GM19463 (cell line): ENCODE measurements around the gene ARFGAP1.

Experiments
- ATAC-seq: cut with Tn5 transposase; IDR thresholded peaks from one replicate; pipeline ENCODE4 v1.9.1; 2021; ENCODE audit warnings: mild to moderate bottlenecking, moderate library complexity; ENCODE audit not compliant: unreplicated experiment

The ARFGAP1 gene

GRCh38 chr20:63317061-63317460 is 44.4 kb downstream of the ARFGAP1 start:
- ATAC-seq: no peak

- no peak for ATAC-seq
Observed at GRCh38 chr20:63317601-63318291, 45.1 kb downstream of the ARFGAP1 start.

GRCh38 chr20:63318391-63319163 is 46.0 kb downstream of the ARFGAP1 start:
- ATAC-seq: no peak

- no peak for ATAC-seq
Observed at GRCh38 chr20:63319164-63320040, 46.8 kb downstream of the ARFGAP1 start.

GRCh38 chr20:63320041-63320511 is 47.5 kb downstream of the ARFGAP1 start:
- no peak for ATAC-seq

- ATAC-seq: no peak
Observed at GRCh38 chr20:63320616-63321147, 48.1 kb downstream of the ARFGAP1 start.

- no peak for ATAC-seq
Observed at GRCh38 chr20:63321148-63321831, 48.7 kb downstream of the ARFGAP1 start.

- no peak for ATAC-seq
Observed at GRCh38 chr20:63322146-63322932, 49.7 kb downstream of the ARFGAP1 start.

GRCh38 chr20:63322933-63323273 is 50.3 kb downstream of the ARFGAP1 start:
- ATAC-seq: no peak

GRCh38 chr20:63323357-63323981 is 50.9 kb downstream of the ARFGAP1 start:
- ATAC-seq: no peak

- ATAC-seq: no peak
Observed at GRCh38 chr20:63325021-63325471, 52.4 kb downstream of the ARFGAP1 start.

- ATAC-seq: no peak
Observed at GRCh38 chr20:63325554-63326313, 53.1 kb downstream of the ARFGAP1 start.

GRCh38 chr20:63326314-63327230 is 54.0 kb downstream of the ARFGAP1 start:
- ATAC-seq: no peak

GRCh38 chr20:63327231-63327745 is 54.7 kb downstream of the ARFGAP1 start:
- ATAC-seq: no peak

- ATAC-seq: no peak
Observed at GRCh38 chr20:63328026-63328700, 55.5 kb downstream of the ARFGAP1 start.

GRCh38 chr20:63328718-63329275 is 56.2 kb downstream of the ARFGAP1 start:
- ATAC-seq: no peak
